HCT116 (cell line): Measurements from ENCODE around the gene HOXB1. TPM values are rescaled to one million over a fixed set of nuclear protein-coding genes. Genes with fewer than 3 reads are reported as not detected.

Experiments used
- ATAC-seq: fragments of 200-7000 bp; cut with Tn5 transposase; 2 replicates; pipeline ENCODE4 v1.9.1; 2020; ENCODE audit warnings: mild to moderate bottlenecking, moderate library complexity
- BruUV-seq: library from RNA; stranded (reverse); fragments of 400-500 nt; replicated peaks from 2 replicates; lab custom pipeline; 2021; lab: Mats Ljungman, UMichigan
- CTCF ChIA-PET: fragments of 300-600 bp; sonication (Branson Sonifier 250); formaldehyde crosslinking; loops from one replicate; lab custom pipeline; 2021; ENCODE audit warnings: antibody characterized with exemption; lab: Charles Lee
- POLR2A ChIA-PET: fragments of 300-600, 350-600 bp; sonication (Branson Sonifier 250); formaldehyde crosslinking; loops from one replicate; lab custom pipeline; 2021; ENCODE audit warnings: antibody characterized with exemption; lab: Charles Lee
- RAD21 ChIA-PET, 2 experiments: fragments of 300-600 bp; sonication (Branson Sonifier 250); formaldehyde crosslinking; loops; one replicate each; lab custom pipeline; 2023; ENCODE audit warnings: low total read pairs in 2 of 2; ENCODE audit not compliant: uncharacterized antibody in 2 of 2, unreplicated experiment in 2 of 2, low non-redundant PET in 1 of 2; lab: Charles Lee
- DNase-seq: peaks from one replicate; pipeline ENCODE4 v3.0.0-alpha.2; 2010; ENCODE audit warnings: low read depth, low spot score
- H2AFZ ChIP-seq: fragments of 200-600 bp; shearing (Covaris generic), sonication (generic); 2 replicates; pipeline ENCODE4 v1.6.1; 2017; ENCODE audit warnings: low read depth, mixed run types, mixed read lengths, antibody characterized with exemption, low read length; ENCODE audit not compliant: poor library complexity, severe bottlenecking
- H3K27ac ChIP-seq: 2 replicates; pipeline ENCODE4 v1.5.1; 2012; ENCODE audit warnings: low read depth, low read length
- H3K27me3 ChIP-seq: fragments of 200-600 bp; sonication (generic); 2 replicates; pipeline ENCODE4 v1.6.1; 2016; ENCODE audit warnings: mixed run types, low read length, mixed read lengths; ENCODE audit not compliant: insufficient read depth
- H3K36me3 ChIP-seq, 2 experiments: fragments of 200-500 bp in 1 of 2; fragments of 200-600 bp in 1 of 2; sonication (Bioruptor generic) in 1 of 2; sonication (generic) in 1 of 2; 2 replicates each; pipeline versions ENCODE4 v1.5.1 to v1.6.1; 2014 to 2016; ENCODE audit warnings: low read length in 2 of 2, inconsistent platforms in 1 of 2, mixed read lengths in 1 of 2, mixed run types in 1 of 2; ENCODE audit not compliant: insufficient read depth in 2 of 2, control insufficient read depth in 1 of 2
- H3K4me1 ChIP-seq, 2 experiments: fragments of 200-600 bp in 1 of 2; sonication (generic) in 1 of 2; 2 replicates each; pipeline versions ENCODE4 v1.5.1 to v1.6.1; 2012 to 2017; ENCODE audit warnings: low read length in 2 of 2, inconsistent platforms in 1 of 2, mild to moderate bottlenecking in 1 of 2, mixed read lengths in 1 of 2, mixed run types in 1 of 2, moderate library complexity in 1 of 2; ENCODE audit not compliant: insufficient read depth in 2 of 2, control insufficient read depth in 1 of 2
- H3K4me2 ChIP-seq: fragments of 200-600 bp; sonication (generic); 2 replicates; pipeline ENCODE4 v1.6.1; 2017; ENCODE audit warnings: mixed run types, low read length, mixed read lengths
- H3K4me3 ChIP-seq, 2 experiments: fragments of 200-600 bp in 1 of 2; sonication (generic) in 1 of 2; replicated peaks in 1 of 2; 2 replicates each; pipeline ENCODE4 v1.5.1; 2011 to 2016; ENCODE audit warnings: low read length in 2 of 2, control low read depth in 1 of 2, low read depth in 1 of 2, mild to moderate bottlenecking in 1 of 2, mixed read lengths in 1 of 2, mixed run types in 1 of 2
- H3K79me2 ChIP-seq: fragments of 200-600 bp; sonication (generic); 2 replicates; pipeline ENCODE4 v1.6.1; 2017; ENCODE audit warnings: mild to moderate bottlenecking, mixed run types, low read length, moderate library complexity, mixed read lengths; ENCODE audit not compliant: insufficient read depth
- H3K9ac ChIP-seq: fragments of 200-600 bp; sonication (generic); 2 replicates; pipeline ENCODE4 v1.6.1; 2016; ENCODE audit warnings: low read length, mixed read lengths
- H3K9me2 ChIP-seq: fragments of 200-600 bp; sonication (generic), shearing (Covaris generic); 2 replicates; pipeline ENCODE4 v1.6.1; 2017; ENCODE audit warnings: mixed run types, mild to moderate bottlenecking, moderate library complexity; ENCODE audit not compliant: insufficient read depth
- H3K9me3 ChIP-seq, 2 experiments: fragments of 200-500 bp in 1 of 2; fragments of 200-600 bp in 1 of 2; sonication (Bioruptor generic) in 1 of 2; sonication (generic) in 1 of 2; 2 replicates each; pipeline ENCODE4 v1.6.1; 2014 to 2017; ENCODE audit warnings: low read length in 2 of 2, mixed read lengths in 2 of 2, inconsistent platforms in 1 of 2, low read depth in 1 of 2, mild to moderate bottlenecking in 1 of 2, mixed run types in 1 of 2, moderate library complexity in 1 of 2; ENCODE audit not compliant: control insufficient read depth in 1 of 2, insufficient read depth in 1 of 2
- H4K20me1 ChIP-seq: fragments of 200-600 bp; sonication (generic), shearing (Covaris generic); 2 replicates; pipeline ENCODE4 v1.6.1; 2017; ENCODE audit warnings: mixed run types, mild to moderate bottlenecking, moderate library complexity; ENCODE audit not compliant: insufficient read depth
- CEBPB ChIP-seq: IDR thresholded peaks from 2 replicates; pipeline ENCODE4 v1.6.1; 2012; ENCODE audit warnings: low read depth
- CTCF ChIP-seq, 3 experiments: fragments of 200-600 bp in 1 of 3; sonication (generic) in 1 of 3; IDR thresholded peaks in 2 of 3; conservative IDR thresholded peaks in 1 of 3; 2 replicates each; pipeline ENCODE4 v1.5.1; 2012 to 2017; ENCODE audit warnings: low read depth in 2 of 3, low read length in 2 of 3, antibody characterized with exemption in 1 of 3, borderline replicate concordance in 1 of 3, control low read depth in 1 of 3, mild to moderate bottlenecking in 1 of 3, mixed read lengths in 1 of 3, mixed run types in 1 of 3, moderate library complexity in 1 of 3; ENCODE audit not compliant: insufficient read depth in 1 of 3
- EGR1 ChIP-seq: IDR thresholded peaks from 2 replicates; pipeline ENCODE4 v1.6.1; 2012; ENCODE audit warnings: low read depth
- ELF1 ChIP-seq: IDR thresholded peaks from 2 replicates; pipeline ENCODE4 v1.6.1; 2012; ENCODE audit warnings: low read depth, borderline replicate concordance
- EZH2phosphoT487 ChIP-seq: fragments of 200-600 bp; IDR thresholded peaks from 2 replicates; pipeline ENCODE4 v1.6.1; 2018; ENCODE audit warnings: antibody characterized with exemption, borderline replicate concordance
- FOSL1 ChIP-seq: IDR thresholded peaks from 2 replicates; pipeline ENCODE4 v1.6.1; 2012; ENCODE audit warnings: low read depth
- RAD21 ChIP-seq: IDR thresholded peaks from 2 replicates; pipeline ENCODE4 v1.6.1; 2012; ENCODE audit warnings: low read depth, mild to moderate bottlenecking
- REST ChIP-seq: IDR thresholded peaks from 2 replicates; pipeline ENCODE4 v1.6.1; 2012; ENCODE audit warnings: low read depth
- SP1 ChIP-seq: IDR thresholded peaks from 2 replicates; pipeline ENCODE4 v1.6.1; 2012; ENCODE audit warnings: low read depth
- ZNF274 ChIP-seq: fragments of 200-500 bp; sonication (Bioruptor generic); IDR thresholded peaks from 2 replicates; pipeline ENCODE4 v1.6.1; 2014; ENCODE audit warnings: mild to moderate bottlenecking, low read depth, low read length, inconsistent platforms
- intact Hi-C: fragments of 100-400 bp; cut with micrococcal nuclease; formaldehyde crosslinking; loops from 2 replicates; pipeline ENCODE4 v1.10.0; 2022
- total RNA-seq: library from RNA; stranded (reverse); gene quantifications from one replicate; pipeline ENCODE4 v1.2.1, GENCODE V29; 2021; ENCODE audit not compliant: unreplicated experiment
- TF ChIP-seq, protein P1 (sequence below): IDR thresholded peaks from 2 replicates; pipeline ENCODE4 v1.6.1; 2012

The HOXB1 gene
- total RNA-seq, 1 experiment from 2014 or later: not detected

GRCh38 chr17:48513666-48514455, 16.9 kb downstream of the HOXB1 start:
- Histone ChIP-seq H3K4me2 (no peak overlapping the region), H3K9ac (no peak overlapping the region), H3K79me2 (no peaks in the 10 kb centered on the region)
- RAD21 ChIA-PET: no interaction called here
- no peak for ATAC-seq
- TF ChIP-seq SP1: no peak
- TF ChIP-seq CTCF (IDR thresholded peaks at IDR 0.05 in 2 of 3, conservative IDR thresholded peaks at IDR 0.05 in 1 of 3; ENCODE audit: borderline replicate concordance in 1 of 3, insufficient read depth in 1 of 3, low read depth in 2 of 3, low read length in 2 of 3): no peak
- no peak for TF ChIP-seq RAD21
- TF ChIP-seq EGR1: no peak
- no peak for TF ChIP-seq ELF1
- no peak for TF ChIP-seq EZH2phosphoT487
- TF ChIP-seq, protein P1, sequence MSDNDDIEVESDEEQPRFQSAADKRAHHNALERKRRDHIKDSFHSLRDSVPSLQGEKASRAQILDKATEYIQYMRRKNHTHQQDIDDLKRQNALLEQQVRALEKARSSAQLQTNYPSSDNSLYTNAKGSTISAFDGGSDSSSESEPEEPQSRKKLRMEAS: no peak
- TF ChIP-seq CEBPB: no peak
- no peak for TF ChIP-seq REST
- no peak for TF ChIP-seq FOSL1
- TF ChIP-seq ZNF274: no peak
- TF ChIP-seq, all 23 proteins: peak for 0
- intact Hi-C loops: no loop called here
- CTCF ChIA-PET: interaction anchor here (1.7 kb wide), 1 partner anchor 9 kb away, joined by 4 read pairs; no protein-coding TSS in a partner anchor
- H3K4me1 ChIP-seq: no peaks in the 10 kb centered on the region
- H2AFZ ChIP-seq: no peak overlapping the region
- no TSS peak for BruUV-seq
- H3K9me3 ChIP-seq: no peaks in the 10 kb centered on the region
- DNase-seq: no peak
- no peaks in the 10 kb centered on the region for H3K36me3 ChIP-seq
- H3K27me3 ChIP-seq: peaks cover 25% of the 10 kb centered on the region; the same call in 1 of the 2 replicates
- no peaks in the 10 kb centered on the region for H4K20me1 ChIP-seq
- H3K9me2 ChIP-seq: no peaks in the 10 kb centered on the region
- H3K4me3 ChIP-seq: no peak overlapping the region
- no peak overlapping the region for H3K27ac ChIP-seq
- POLR2A ChIA-PET: interaction anchor here (1.2 kb wide), 1 partner anchor 9 kb away, joined by 3 read pairs; no protein-coding TSS in a partner anchor
